ENCODE data around the gene GPRIN3.
A peak's percentile ranks its signal among the peaks of the same experiment; 100 is the strongest.

GPRIN3 gene

GRCh38 chr4:89204624-89205023, 103.0 kb downstream of the GPRIN3 start:
- ChIA-PET POLR2A (no interaction called here), CTCF (interaction anchor here (0.7 kb wide), 1 partner anchor 173 kb away, joined by 4 read pairs; no protein-coding TSS in a partner anchor)
- no peaks in the 10 kb centered on the region for H3K4me1 ChIP-seq (ENCODE audit: control insufficient read depth, insufficient read depth, low read length)
- H3K27ac ChIP-seq (ENCODE audit: extremely low read depth, low read depth, low read length) = no peak overlapping the region
- TF ChIP-seq, protein P1, sequence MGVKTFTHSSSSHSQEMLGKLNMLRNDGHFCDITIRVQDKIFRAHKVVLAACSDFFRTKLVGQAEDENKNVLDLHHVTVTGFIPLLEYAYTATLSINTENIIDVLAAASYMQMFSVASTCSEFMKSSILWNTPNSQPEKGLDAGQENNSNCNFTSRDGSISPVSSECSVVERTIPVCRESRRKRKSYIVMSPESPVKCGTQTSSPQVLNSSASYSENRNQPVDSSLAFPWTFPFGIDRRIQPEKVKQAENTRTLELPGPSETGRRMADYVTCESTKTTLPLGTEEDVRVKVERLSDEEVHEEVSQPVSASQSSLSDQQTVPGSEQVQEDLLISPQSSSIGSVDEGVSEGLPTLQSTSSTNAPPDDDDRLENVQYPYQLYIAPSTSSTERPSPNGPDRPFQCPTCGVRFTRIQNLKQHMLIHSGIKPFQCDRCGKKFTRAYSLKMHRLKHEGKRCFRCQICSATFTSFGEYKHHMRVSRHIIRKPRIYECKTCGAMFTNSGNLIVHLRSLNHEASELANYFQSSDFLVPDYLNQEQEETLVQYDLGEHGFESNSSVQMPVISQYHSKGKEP (tag by site-specific recombination; IDR thresholded peaks at IDR 0.05) = peak; percentile 34; the same call in 1 of the 2 replicates
- TF ChIP-seq, protein P2, sequence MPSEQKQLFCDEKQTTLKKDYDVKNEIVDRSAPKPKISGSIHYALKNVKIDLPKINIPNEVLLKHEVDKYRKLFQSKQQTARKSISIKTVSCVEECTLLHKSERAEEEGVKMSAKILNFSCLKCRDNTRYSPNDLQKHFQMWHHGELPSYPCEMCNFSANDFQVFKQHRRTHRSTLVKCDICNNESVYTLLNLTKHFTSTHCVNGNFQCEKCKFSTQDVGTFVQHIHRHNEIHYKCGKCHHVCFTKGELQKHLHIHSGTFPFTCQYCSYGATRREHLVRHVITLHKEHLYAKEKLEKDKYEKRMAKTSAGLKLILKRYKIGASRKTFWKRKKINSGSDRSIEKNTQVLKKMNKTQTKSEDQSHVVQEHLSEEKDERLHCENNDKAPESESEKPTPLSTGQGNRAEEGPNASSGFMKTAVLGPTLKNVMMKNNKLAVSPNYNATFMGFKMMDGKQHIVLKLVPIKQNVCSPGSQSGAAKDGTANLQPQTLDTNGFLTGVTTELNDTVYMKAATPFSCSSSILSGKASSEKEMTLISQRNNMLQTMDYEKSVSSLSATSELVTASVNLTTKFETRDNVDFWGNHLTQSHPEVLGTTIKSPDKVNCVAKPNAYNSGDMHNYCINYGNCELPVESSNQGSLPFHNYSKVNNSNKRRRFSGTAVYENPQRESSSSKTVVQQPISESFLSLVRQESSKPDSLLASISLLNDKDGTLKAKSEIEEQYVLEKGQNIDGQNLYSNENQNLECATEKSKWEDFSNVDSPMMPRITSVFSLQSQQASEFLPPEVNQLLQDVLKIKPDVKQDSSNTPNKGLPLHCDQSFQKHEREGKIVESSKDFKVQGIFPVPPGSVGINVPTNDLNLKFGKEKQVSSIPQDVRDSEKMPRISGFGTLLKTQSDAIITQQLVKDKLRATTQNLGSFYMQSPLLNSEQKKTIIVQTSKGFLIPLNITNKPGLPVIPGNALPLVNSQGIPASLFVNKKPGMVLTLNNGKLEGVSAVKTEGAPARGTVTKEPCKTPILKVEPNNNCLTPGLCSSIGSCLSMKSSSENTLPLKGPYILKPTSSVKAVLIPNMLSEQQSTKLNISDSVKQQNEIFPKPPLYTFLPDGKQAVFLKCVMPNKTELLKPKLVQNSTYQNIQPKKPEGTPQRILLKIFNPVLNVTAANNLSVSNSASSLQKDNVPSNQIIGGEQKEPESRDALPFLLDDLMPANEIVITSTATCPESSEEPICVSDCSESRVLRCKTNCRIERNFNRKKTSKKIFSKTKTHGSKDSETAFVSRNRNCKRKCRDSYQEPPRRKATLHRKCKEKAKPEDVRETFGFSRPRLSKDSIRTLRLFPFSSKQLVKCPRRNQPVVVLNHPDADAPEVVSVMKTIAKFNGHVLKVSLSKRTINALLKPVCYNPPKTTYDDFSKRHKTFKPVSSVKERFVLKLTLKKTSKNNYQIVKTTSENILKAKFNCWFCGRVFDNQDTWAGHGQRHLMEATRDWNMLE (tag by site-specific recombination; conservative IDR thresholded peaks at IDR 0.05; ENCODE audit: low read depth) = no peak
- TF ChIP-seq ZFP69B (tag by site-specific recombination; IDR thresholded peaks at IDR 0.05) (no peak), SCRT2 (tag by site-specific recombination; IDR thresholded peaks at IDR 0.05) (peak; percentile 27; the same call in 1 of the 2 replicates), ZBTB17 (tag by site-specific recombination; IDR thresholded peaks at IDR 0.05) (no peak), BCL6B (tag by site-specific recombination; IDR thresholded peaks at IDR 0.05) (peak; percentile 62), ZNF140 (tag by site-specific recombination; IDR thresholded peaks at IDR 0.05) (peak; percentile 50; the same call in 1 of the 2 replicates)
- TF ChIP-seq, protein P3, sequence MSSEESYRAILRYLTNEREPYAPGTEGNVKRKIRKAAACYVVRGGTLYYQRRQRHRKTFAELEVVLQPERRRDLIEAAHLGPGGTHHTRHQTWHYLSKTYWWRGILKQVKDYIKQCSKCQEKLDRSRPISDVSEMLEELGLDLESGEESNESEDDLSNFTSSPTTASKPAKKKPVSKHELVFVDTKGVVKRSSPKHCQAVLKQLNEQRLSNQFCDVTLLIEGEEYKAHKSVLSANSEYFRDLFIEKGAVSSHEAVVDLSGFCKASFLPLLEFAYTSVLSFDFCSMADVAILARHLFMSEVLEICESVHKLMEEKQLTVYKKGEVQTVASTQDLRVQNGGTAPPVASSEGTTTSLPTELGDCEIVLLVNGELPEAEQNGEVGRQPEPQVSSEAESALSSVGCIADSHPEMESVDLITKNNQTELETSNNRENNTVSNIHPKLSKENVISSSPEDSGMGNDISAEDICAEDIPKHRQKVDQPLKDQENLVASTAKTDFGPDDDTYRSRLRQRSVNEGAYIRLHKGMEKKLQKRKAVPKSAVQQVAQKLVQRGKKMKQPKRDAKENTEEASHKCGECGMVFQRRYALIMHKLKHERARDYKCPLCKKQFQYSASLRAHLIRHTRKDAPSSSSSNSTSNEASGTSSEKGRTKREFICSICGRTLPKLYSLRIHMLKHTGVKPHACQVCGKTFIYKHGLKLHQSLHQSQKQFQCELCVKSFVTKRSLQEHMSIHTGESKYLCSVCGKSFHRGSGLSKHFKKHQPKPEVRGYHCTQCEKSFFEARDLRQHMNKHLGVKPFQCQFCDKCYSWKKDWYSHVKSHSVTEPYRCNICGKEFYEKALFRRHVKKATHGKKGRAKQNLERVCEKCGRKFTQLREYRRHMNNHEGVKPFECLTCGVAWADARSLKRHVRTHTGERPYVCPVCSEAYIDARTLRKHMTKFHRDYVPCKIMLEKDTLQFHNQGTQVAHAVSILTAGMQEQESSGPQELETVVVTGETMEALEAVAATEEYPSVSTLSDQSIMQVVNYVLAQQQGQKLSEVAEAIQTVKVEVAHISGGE (tag by site-specific recombination; conservative IDR thresholded peaks at IDR 0.05; ENCODE audit: low read depth) = no peak
- no peak overlapping the region for H3K4me3 ChIP-seq (ENCODE audit: low read depth, low read length)
- no peaks in the 10 kb centered on the region for H3K9me3 ChIP-seq (ENCODE audit: control insufficient read depth, insufficient read depth, low read depth, low read length)
- no peaks in the 10 kb centered on the region for H3K36me3 ChIP-seq (ENCODE audit: control insufficient read depth in 2 of 2, insufficient read depth in 1 of 2, low read length in 2 of 2)

GRCh38 chr4:89203902-89204301, 103.7 kb downstream of the GPRIN3 start:
- Histone ChIP-seq H3K36me3 (ENCODE audit: control insufficient read depth in 2 of 2, insufficient read depth in 1 of 2, low read length in 2 of 2) (no peaks in the 10 kb centered on the region), H3K27ac (ENCODE audit: extremely low read depth, low read depth, low read length) (no peak overlapping the region), H3K9me3 (ENCODE audit: control insufficient read depth, insufficient read depth, low read depth, low read length) (no peaks in the 10 kb centered on the region), H3K4me3 (ENCODE audit: low read depth, low read length) (no peak overlapping the region), H3K4me1 (ENCODE audit: control insufficient read depth, insufficient read depth, low read length) (no peaks in the 10 kb centered on the region)
- POLR2A ChIA-PET = no interaction called here
- CTCF ChIA-PET = no interaction called here
- TF ChIP-seq ZBTB17 (tag by site-specific recombination; IDR thresholded peaks at IDR 0.05) = no peak
- no peak for TF ChIP-seq ZNF747 (tag by site-specific recombination; IDR thresholded peaks at IDR 0.05)
- no peak for TF ChIP-seq ZNF830 (tag by site-specific recombination; IDR thresholded peaks at IDR 0.05; ENCODE audit: low read depth)
- no peak for TF ChIP-seq HOXA7 (CRISPR knock-in tag; IDR thresholded peaks at IDR 0.05; ENCODE audit: borderline replicate concordance)
- TF ChIP-seq ZNF174 (tag by site-specific recombination; IDR thresholded peaks at IDR 0.05) = no peak
- no peak for TF ChIP-seq ZNF555 (tag by site-specific recombination; conservative IDR thresholded peaks at IDR 0.05)
- TF ChIP-seq ZNF701 (tag by site-specific recombination; IDR thresholded peaks at IDR 0.05) = no peak
- TF ChIP-seq, protein P4, sequence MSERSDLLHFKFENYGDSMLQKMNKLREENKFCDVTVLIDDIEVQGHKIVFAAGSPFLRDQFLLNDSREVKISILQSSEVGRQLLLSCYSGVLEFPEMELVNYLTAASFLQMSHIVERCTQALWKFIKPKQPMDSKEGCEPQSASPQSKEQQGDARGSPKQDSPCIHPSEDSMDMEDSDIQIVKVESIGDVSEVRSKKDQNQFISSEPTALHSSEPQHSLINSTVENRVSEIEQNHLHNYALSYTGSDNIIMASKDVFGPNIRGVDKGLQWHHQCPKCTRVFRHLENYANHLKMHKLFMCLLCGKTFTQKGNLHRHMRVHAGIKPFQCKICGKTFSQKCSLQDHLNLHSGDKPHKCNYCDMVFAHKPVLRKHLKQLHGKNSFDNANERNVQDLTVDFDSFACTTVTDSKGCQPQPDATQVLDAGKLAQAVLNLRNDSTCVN (tag by site-specific recombination; optimal IDR thresholded peaks at IDR 0.05) = no peak
- no peak for TF ChIP-seq ZNF549 (tag by site-specific recombination; IDR thresholded peaks at IDR 0.05)
- TF ChIP-seq ZNF544 (tag by site-specific recombination; IDR thresholded peaks at IDR 0.05) = no peak
- no peak for TF ChIP-seq ZNF610 (tag by site-specific recombination; IDR thresholded peaks at IDR 0.05; ENCODE audit: borderline replicate concordance)
- TF ChIP-seq ZSCAN23 (tag by site-specific recombination; IDR thresholded peaks at IDR 0.05) = no peak

All from HEK293 (cell line).